SK-N-SH treated with all-trans-retinoic acid at 6 μM for 48 hours (cell line): ENCODE data around the gene GPX4.
"Not testable (repeated sequence)": the region's sequence is repeated elsewhere in the genome, so short reads cannot be mapped to it uniquely, and the experiment has no call there.

Experiments
- ATAC-seq: fragments of 200-7000 bp; cut with Tn5 transposase; 3 replicates; pipeline ENCODE4 v1.9.1; 2020; ENCODE audit warnings: mild to moderate bottlenecking, moderate library complexity
- ARNTL ChIP-seq: fragments of 450-650 bp; formaldehyde crosslinking; IDR thresholded peaks from 2 replicates; pipeline ENCODE4 v1.5.0; 2020; ENCODE audit warnings: low read depth, mild to moderate bottlenecking, moderate library complexity, borderline replicate concordance
- BACH2 ChIP-seq: fragments of 250-450 bp; sonication (Bioruptor Pico); IDR thresholded peaks from 2 replicates; pipeline ENCODE4 v1.9.0; 2021; ENCODE audit warnings: mild to moderate bottlenecking, borderline replicate concordance
- CSDC2 ChIP-seq: fragments of 250-450 bp; sonication (Bioruptor Pico); IDR thresholded peaks from 2 replicates; pipeline ENCODE4 v1.5.0; 2020; ENCODE audit warnings: mild to moderate bottlenecking, moderate library complexity
- CSRNP3 ChIP-seq: fragments of 250-450 bp; sonication (Bioruptor Pico); IDR thresholded peaks from 2 replicates; pipeline ENCODE4 v1.5.1; 2021; ENCODE audit warnings: mild to moderate bottlenecking, moderate library complexity
- ISL1 ChIP-seq: fragments of 250-450 bp; sonication (Bioruptor Pico); IDR thresholded peaks from 2 replicates; pipeline ENCODE4 v2.1.2; 2022; ENCODE audit warnings: mild to moderate bottlenecking, moderate library complexity
- OSR1 ChIP-seq: fragments of 250-450 bp; sonication (Bioruptor Pico); IDR thresholded peaks from 2 replicates; pipeline ENCODE4 v1.8.0; 2022; ENCODE audit warnings: moderate library complexity, mild to moderate bottlenecking, inconsistent platforms
- PPARA ChIP-seq: fragments of 250-450 bp; sonication (Bioruptor Pico); IDR thresholded peaks from 2 replicates; pipeline ENCODE4 v1.5.0; 2020; ENCODE audit warnings: mild to moderate bottlenecking, borderline replicate concordance
- RARB ChIP-seq: fragments of 250-450 bp; sonication (Bioruptor Pico); IDR thresholded peaks from 2 replicates; pipeline ENCODE4 v1.8.0; 2021; ENCODE audit warnings: mild to moderate bottlenecking, moderate library complexity
- SNAI2 ChIP-seq: fragments of 250-450 bp; sonication (Bioruptor Pico); IDR thresholded peaks from 2 replicates; pipeline ENCODE4 v1.5.0; 2020; ENCODE audit warnings: mild to moderate bottlenecking, moderate library complexity
- TCF4 ChIP-seq: fragments of 250-450 bp; sonication (Bioruptor Pico); IDR thresholded peaks from 2 replicates; pipeline ENCODE4 v1.8.0; 2021; ENCODE audit warnings: mild to moderate bottlenecking, moderate library complexity, borderline replicate concordance
- TOX ChIP-seq: fragments of 250-450 bp; sonication (Bioruptor Pico); IDR thresholded peaks from 2 replicates; pipeline ENCODE4 v1.8.0; 2021; ENCODE audit warnings: mild to moderate bottlenecking, moderate library complexity, borderline replicate concordance
- ZC3H10 ChIP-seq: fragments of 250-450 bp; sonication (Bioruptor Pico); IDR thresholded peaks from 2 replicates; pipeline ENCODE4 v1.5.1; 2021; ENCODE audit warnings: mild to moderate bottlenecking, moderate library complexity
- ZFP3 ChIP-seq: fragments of 250-450 bp; sonication (Bioruptor Pico); IDR thresholded peaks from 2 replicates; pipeline ENCODE4 v1.5.0; 2020; ENCODE audit warnings: mild to moderate bottlenecking, moderate library complexity
- ZFP30 ChIP-seq: fragments of 450-650 bp; formaldehyde crosslinking; IDR thresholded peaks from 2 replicates; pipeline ENCODE4 v1.5.0; 2022; ENCODE audit warnings: mild to moderate bottlenecking, moderate library complexity
- ZNF565 ChIP-seq: fragments of 450-650 bp; formaldehyde crosslinking; conservative IDR thresholded peaks from 2 replicates; pipeline ENCODE4 v1.5.0; 2020; ENCODE audit warnings: low read depth, mild to moderate bottlenecking, moderate library complexity
- ZNF8 ChIP-seq: fragments of 450-650 bp; formaldehyde crosslinking; IDR thresholded peaks from 2 replicates; pipeline ENCODE4 v1.5.0; 2020; ENCODE audit warnings: mild to moderate bottlenecking, moderate library complexity
- TF ChIP-seq, protein P1 (sequence below): fragments of 250-450 bp; sonication (Bioruptor Pico); IDR thresholded peaks from 2 replicates; pipeline ENCODE4 v1.5.0; 2020; ENCODE audit warnings: mild to moderate bottlenecking, moderate library complexity
- TF ChIP-seq, protein P2 (sequence below): fragments of 250-450 bp; sonication (Bioruptor Pico); IDR thresholded peaks from 2 replicates; pipeline ENCODE4 v1.5.1; 2020; ENCODE audit warnings: low read depth, mild to moderate bottlenecking, moderate library complexity

Gene GPX4

DNA sequence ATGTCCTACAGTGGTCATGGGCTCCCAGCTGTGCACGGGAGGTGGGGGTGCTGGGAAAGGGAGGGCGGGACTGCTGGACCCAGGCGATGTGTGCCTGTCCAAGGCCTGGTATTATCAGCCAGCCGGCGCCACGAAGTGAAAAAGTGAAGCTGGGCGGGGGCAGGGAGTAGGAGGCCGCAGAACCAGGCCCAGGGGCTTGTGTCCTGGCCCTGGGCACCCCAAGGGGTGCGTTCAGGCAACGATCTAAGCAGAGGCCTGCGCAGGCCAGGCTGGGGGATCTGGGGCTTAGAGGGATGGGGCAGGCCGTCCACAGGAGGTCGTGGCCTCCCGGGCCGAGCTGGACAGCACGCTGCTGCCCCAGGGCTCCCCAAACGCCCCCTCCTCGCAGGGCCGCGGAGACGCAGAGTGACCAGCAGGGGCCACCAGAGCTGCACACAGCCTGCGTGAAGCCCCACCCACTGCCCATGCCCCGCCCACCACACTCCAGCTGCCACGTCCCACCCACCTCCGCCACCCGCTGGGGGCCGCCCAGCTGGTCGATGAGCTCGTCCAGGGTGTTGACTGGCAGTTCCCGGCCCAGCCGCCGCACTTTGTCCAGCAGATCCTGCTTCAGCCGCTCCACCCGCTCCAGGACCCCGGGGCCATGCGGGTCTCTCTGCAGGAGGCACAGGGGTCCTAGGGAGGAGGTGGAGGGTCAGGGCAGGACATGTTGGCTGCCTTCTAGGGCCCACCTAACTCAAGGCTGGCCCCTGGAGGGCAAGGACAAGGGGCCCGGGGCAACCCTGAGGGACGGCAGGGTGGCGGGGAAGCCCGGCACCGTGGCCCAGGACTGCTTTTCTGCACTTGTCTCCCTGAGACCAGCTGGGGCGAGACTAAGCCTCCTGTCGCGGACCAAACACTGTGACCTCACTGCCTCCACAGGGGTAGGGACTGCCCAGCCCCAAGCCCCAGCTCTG is 9.5 kb downstream of the GPX4 start:
- TF ChIP-seq, protein P1, sequence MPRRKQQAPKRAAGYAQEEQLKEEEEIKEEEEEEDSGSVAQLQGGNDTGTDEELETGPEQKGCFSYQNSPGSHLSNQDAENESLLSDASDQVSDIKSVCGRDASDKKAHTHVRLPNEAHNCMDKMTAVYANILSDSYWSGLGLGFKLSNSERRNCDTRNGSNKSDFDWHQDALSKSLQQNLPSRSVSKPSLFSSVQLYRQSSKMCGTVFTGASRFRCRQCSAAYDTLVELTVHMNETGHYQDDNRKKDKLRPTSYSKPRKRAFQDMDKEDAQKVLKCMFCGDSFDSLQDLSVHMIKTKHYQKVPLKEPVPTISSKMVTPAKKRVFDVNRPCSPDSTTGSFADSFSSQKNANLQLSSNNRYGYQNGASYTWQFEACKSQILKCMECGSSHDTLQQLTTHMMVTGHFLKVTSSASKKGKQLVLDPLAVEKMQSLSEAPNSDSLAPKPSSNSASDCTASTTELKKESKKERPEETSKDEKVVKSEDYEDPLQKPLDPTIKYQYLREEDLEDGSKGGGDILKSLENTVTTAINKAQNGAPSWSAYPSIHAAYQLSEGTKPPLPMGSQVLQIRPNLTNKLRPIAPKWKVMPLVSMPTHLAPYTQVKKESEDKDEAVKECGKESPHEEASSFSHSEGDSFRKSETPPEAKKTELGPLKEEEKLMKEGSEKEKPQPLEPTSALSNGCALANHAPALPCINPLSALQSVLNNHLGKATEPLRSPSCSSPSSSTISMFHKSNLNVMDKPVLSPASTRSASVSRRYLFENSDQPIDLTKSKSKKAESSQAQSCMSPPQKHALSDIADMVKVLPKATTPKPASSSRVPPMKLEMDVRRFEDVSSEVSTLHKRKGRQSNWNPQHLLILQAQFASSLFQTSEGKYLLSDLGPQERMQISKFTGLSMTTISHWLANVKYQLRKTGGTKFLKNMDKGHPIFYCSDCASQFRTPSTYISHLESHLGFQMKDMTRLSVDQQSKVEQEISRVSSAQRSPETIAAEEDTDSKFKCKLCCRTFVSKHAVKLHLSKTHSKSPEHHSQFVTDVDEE, result no peak
- TF ChIP-seq, protein P2, sequence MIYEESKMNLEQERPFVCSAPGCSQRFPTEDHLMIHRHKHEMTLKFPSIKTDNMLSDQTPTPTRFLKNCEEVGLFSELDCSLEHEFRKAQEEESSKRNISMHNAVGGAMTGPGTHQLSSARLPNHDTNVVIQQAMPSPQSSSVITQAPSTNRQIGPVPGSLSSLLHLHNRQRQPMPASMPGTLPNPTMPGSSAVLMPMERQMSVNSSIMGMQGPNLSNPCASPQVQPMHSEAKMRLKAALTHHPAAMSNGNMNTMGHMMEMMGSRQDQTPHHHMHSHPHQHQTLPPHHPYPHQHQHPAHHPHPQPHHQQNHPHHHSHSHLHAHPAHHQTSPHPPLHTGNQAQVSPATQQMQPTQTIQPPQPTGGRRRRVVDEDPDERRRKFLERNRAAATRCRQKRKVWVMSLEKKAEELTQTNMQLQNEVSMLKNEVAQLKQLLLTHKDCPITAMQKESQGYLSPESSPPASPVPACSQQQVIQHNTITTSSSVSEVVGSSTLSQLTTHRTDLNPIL, result no peak
- peak; percentile 84 for ATAC-seq

DNA sequence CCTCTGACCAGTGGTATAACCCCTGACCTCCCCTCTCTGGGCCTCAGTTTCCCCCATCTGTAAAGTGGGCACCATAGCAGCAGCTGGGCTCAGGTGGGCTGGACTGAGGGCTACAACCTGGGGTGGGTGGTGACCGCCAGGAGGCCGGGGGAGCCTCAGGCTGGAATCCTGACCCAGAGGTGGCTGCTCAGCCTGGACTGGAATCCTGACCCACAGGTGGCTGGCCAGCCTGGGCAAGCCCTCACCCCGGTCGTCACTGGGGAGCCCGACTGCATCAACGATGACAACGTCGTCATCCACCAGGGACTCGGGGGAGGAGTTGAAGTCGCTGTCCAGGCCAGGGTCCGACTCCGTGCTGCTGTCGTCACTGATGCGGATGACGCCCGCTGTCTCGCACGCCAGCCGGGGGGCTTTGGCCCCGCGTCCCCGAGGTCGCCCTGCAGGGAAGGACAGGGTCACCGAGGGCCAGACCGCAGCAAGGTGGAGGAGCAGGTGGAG is 10.2 kb downstream of the GPX4 start:
- TF ChIP-seq RARB (CRISPR knock-in tag), result no peak
- no peak for TF ChIP-seq ZNF8
- TF ChIP-seq CSDC2 (CRISPR knock-in tag), result no peak
- no peak for TF ChIP-seq TCF4 (CRISPR knock-in tag)
- no peak for TF ChIP-seq ZFP3 (CRISPR knock-in tag)
- no peak for TF ChIP-seq ISL1 (CRISPR knock-in tag)
- TF ChIP-seq CSRNP3 (CRISPR knock-in tag), result no peak
- TF ChIP-seq PPARA (CRISPR knock-in tag), result no peak
- TF ChIP-seq ARNTL (CRISPR knock-in tag), result no peak
- TF ChIP-seq, all 23 proteins: peak for 0
- ATAC-seq, result no peak

DNA sequence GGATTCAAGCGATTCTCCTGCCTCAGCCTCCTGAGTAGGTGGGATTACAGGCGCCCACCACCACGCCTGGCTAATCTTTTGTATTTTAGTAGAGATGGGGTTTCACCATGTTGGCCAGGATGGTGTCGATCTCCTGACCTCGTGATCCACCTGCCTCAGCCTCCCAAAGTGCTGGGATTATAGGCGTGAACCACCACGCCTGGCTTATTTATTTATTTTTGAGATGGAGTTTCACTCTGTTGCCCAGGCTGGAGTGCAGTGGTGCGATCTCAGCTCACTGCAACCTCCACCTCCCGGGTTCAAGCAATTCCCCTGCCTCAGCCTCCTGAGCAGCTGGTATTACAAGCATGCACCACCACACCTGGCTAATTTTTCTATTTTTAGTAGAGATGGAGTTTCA is 10.9 kb downstream of the GPX4 start:
- ATAC-seq, result not testable (repeated sequence)

DNA sequence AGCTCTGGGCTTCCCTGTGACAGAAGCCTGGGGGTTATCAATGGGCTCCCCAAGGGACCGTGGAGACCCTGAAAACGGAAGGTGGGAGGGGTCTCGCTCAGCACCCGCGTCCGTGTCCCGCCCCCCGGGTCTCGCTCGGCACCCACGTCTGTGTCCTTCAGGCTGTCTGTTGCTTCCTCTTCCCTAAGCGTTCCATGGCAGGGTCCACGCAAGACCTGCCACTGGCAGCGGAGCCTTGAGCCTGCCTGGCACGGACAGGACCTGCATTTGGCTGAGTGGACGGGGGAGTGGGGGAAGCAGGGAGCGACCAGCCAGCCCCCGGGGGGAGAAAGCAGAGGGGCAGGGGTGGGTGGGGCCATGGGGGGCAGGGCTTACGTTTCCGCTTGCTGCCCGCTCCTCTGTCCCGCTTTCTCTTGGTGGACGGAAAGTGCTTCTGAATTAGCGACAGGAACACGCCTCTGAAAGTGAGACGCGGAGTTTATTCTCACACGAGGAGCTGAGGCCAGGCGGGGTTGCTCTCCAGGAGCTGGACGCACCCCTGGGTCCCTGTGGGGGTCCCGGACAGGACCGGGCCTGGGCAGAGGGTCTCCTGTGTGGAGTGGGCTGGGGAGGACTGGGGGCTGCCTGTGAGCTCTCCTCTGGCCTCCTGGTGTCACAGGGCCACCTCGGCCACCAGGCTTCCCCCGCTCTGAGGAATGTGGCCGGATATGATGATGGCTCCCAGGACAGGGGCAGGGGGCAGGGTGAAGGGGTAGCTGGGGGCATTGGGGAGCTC is 12.0 kb downstream of the GPX4 start:
- no peak for ATAC-seq
- TF ChIP-seq ZFP30 (CRISPR knock-in tag) (no peak), ISL1 (CRISPR knock-in tag) (no peak), RARB (CRISPR knock-in tag) (no peak)

DNA sequence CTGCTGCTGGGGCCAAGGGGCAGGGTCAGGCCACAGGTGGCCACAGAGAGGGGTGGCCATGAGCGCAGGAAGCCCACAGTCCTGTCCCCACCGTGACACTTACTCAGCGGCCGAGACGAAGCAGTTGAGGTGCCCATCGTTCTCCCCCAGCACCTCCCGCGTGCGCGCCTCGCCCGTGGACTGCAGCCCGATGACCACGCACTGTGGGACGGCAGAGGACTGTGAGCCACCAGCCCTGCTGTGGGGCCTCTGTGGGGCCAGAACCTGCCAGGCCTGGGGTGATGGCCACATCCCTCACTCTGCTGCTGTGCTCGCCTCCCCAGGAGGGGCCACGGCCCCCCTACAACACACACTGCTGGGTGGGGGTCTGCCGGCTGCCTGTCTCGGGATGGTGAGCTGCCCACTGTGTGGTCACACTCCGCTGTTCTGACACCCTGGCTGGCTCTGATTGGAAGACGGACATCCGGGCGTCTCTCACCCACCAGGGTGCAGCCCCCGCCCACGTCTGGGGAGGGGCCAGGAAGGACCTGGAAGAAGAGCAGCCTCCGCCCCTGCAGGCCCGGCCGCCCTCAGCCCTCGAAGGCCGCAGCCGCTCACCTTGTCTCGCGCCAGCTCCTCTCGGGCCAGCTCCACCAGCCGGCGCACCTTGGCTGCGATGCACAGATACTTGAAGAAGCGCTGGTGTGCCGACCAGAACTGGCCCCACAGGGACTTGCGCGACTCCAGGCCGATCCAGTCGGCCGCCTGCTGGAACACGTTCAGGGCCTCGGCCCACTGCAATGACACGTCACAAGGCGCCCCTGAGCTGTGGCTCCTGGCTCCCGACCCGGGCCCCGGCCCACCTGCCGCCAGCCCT is 13.2 kb downstream of the GPX4 start:
- no peak for ATAC-seq
- no peak for TF ChIP-seq ZFP30 (CRISPR knock-in tag)

GRCh38 chr19:1117654-1118053 is 13.9 kb downstream of the GPX4 start:
- ATAC-seq, result no peak
- no peak for TF ChIP-seq ZFP30 (CRISPR knock-in tag)
- TF ChIP-seq, protein P2, result no peak
- TF ChIP-seq, protein P1, result no peak
- TF ChIP-seq ZNF565, result no peak
- TF ChIP-seq ZC3H10, result no peak
- no peak for TF ChIP-seq ZFP3 (CRISPR knock-in tag)
- TF ChIP-seq BACH2 (CRISPR knock-in tag), result no peak
- TF ChIP-seq SNAI2 (CRISPR knock-in tag), result no peak
- TF ChIP-seq OSR1 (CRISPR knock-in tag), result no peak
- no peak for TF ChIP-seq TOX (CRISPR knock-in tag)
- TF ChIP-seq ZNF8, result no peak
- TF ChIP-seq PPARA (CRISPR knock-in tag), result no peak
